HG03571 (cell line): ENCODE data around the gene GPATCH2.
"Not testable (repeated sequence)": the region's sequence is repeated elsewhere in the genome, so short reads cannot be mapped to it uniquely, and the experiment has no call there.

Experiments
- ATAC-seq: cut with Tn5 transposase; IDR thresholded peaks from one replicate; pipeline ENCODE4 v1.9.1; 2021; ENCODE audit not compliant: unreplicated experiment

GPATCH2 gene

DNA sequence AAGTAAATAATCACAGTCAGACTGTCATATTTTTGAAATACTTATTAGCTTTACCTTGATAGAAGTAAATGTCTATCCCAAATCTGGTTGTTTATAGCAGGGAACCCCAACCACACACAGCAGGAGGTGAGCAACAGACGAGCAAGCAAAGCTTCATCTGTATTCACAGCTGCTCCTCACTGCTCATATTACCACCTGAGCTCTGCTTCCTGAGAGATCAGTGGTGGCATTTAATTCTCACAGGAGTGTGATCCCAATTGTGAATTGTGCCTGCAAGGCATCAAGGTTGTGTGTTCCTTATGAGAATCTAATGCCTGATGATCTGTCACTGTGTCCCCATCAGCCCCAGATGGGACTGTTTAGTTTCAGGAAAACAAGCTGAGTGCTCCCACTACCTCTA is 104.3 kb downstream of the GPATCH2 start:
- ATAC-seq, result no peak

DNA sequence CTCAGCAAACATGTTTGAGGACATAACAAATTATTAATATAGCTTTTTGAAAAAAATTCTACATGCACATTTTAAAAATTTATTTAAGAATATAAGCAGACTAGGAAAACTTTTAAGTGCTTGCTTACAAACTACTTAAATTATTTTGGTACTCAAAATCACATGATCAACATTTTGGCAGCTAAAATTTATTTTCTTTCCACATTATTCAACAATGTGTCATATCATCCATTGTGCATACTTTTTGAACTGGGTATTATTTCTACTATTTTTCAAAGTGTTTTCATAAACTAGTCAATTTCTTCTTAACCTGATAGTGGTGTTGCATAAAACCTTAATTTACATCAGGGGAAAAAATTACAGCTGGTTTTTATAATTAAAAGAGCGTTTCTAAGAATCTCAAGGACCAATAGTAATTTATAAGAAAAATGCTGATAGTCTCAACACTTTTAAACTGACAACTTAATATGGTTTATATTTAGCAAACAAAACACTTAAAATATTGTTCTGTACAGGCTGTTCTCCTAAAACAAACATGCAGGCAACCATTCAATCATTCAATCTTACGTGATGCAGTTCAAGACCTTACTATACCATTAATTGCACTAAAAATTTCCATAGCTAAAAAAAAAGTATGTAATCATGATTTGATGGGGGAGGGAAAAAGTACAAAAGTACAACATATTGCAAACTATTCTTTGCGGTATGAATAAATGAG is 105.0 kb downstream of the GPATCH2 start:
- no peak for ATAC-seq

DNA sequence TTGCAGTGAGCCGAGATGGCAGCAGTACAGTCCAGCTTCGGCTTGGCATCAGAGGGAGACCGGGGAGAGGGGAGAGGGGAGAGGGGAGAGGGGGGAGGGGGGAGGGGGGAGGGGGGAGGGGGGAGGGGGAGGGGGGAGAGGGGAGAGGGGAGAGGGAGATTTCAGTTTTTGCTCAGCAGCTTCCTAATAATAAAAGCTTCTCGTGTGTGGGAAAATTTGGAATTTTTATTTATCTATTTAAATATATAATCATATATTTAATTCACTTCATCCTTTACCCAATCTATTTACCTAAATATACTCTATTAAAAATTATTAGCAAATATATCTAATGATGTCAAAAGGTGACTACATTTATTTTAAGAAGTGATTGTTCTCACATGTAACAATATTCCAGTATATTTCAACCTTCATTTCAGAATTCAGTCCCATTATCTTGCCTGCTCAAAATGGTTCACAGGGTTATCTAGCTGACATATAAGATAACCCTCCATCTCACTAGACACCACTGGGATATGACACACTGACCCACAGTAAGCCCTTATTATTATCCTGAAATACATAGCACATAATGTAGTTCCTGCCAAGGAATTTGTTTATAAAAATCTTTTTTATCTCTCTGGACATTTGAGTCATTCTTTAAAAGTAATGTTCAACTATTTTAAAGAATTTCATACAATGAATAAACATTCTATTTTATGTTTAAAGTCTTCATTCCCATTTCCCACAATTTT is 105.9 kb downstream of the GPATCH2 start:
- ATAC-seq, result no peak

DNA sequence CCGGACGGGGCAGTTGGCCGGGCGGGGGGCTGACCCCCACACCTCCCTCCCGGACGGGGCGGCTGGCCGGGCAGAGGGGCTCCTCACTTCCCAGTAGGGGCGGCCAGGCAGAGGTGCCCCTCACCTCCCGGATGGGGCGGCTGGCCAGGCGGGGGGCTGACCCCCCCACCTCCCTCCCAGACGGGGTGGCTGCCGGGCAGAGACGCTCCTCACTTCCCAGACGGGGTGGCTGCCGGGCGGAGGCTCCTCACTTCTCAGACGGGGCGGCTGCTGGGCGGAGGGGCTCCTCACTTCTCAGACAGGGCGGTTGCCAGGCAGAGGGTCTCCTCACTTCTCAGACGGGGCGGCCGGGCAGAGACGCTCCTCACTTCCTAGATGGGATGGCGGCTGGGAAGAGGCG is 107.0 kb downstream of the GPATCH2 start:
- not testable (repeated sequence) for ATAC-seq

GRCh38 chr1:217522277-217522676 is 108.6 kb downstream of the GPATCH2 start:
- no peak for ATAC-seq

DNA sequence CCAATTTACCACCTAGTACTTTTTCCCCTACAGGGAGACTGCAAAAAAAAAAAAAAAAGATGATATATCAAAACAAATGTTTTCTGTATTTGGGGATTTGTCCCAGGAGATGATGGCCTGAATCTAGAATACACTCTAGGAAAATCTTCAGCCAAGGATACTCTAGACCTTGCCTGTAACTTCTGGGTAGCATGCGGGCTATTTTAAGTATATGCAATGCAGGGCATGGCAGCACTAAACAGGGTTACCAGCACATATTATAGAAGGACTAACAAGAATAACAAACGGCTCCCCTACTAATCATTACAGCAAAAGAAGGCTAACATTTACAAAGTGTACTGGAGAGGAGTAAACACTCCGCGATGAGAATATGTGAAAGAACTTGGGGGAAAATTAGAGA is 109.6 kb downstream of the GPATCH2 start:
- ATAC-seq, result no peak

GRCh38 chr1:217506878-217507277 is 124.0 kb downstream of the GPATCH2 start:
- ATAC-seq, result no peak

DNA sequence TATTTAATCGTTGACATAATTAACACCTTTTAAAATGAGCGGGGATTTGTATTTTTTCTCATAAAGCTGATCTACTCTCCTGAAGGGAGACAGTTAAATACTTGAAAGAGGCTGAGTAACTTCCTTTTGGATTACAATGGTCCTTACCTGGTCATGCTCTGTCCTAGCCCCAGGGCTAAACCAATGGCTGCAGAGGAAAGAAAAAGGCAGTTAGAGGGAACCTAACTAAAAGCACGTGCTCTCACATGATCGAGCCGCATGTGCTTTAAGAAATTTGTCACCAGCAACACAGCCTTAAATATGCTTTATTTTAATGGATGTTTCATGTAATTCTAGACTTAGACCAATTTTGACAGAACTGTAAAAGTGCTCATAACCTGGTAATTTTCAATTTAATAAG is 132.7 kb downstream of the GPATCH2 start:
- no peak for ATAC-seq

- peak; percentile 96 for ATAC-seq
These were observed 135.6 kb downstream of the GPATCH2 start for GRCh38 chr1:217495249-217495648.

- ATAC-seq, result peak; percentile 57
These were observed 136.1 kb downstream of the GPATCH2 start for GRCh38 chr1:217494767-217495166.

DNA sequence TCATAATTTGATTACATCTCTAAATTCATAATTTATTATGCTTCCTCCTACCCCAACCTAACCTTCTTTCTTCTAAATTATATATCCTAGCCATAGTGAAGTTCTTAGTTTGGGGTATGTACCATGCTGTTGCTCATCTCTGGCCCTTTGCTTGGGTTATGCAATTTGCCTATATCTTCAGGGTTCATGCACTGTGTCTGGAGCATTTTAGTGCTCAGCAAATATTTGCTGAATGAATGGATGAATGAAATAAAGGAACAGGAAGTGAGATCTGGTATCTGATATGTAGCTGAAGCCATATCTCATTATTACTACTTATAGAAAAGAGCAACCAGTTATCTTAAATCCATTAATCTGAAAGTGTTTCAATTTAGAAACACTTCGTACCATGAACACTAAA is 137.6 kb downstream of the GPATCH2 start:
- ATAC-seq, result no peak

DNA sequence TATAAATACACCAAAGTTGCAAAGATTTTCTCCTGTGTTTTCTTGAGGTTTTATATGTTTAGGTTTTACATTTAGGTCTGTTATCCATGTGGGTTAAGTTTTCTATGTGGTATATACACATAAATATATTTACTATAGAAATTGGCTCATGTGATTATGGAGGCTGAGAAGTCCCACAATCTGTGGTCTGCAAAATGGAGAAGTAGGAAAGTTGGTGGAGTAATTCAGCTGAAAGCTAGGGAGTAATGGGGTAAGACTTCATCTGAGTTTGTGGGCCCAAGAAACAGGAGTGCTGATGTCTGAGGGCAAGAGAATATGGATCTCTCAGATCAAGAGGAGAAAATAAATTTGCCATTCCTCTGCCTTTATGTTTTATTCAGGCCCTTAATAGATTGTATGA is 146.0 kb downstream of the GPATCH2 start:
- ATAC-seq, result no peak

DNA sequence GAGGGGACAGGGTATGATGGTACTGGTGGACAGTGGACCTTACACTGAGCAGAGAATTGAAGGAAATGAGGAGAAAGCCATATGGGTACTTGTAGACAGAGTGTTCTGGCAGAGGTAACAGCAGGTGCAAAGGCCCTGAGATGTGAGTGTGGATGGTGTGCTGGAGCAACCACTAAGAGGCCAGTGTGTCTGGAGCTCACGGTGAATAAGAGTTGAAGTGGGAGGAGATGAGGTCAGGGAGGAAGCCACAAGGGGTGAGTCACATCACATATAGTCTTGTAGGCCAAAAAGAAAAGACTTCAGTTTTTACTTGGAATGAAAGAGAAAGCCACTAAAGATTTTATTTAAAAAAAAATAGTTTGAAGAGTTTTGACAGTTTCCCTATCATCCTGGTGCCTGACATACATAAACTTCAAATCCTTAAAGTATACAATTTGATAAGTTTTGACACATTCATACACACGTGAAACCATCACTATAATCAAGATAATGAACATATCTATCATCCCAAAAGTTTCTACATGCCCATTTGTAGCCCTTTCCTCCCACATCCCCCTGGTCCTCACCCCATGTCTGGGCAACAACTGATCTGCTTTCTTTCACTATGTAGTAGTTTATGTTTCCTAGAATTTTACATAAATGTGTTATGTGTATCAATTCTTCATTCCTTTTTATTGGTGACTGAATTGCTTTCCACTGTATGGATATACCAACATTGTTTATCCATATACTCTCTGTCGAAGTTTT is 148.4 kb downstream of the GPATCH2 start:
- peak; percentile 94 for ATAC-seq

DNA sequence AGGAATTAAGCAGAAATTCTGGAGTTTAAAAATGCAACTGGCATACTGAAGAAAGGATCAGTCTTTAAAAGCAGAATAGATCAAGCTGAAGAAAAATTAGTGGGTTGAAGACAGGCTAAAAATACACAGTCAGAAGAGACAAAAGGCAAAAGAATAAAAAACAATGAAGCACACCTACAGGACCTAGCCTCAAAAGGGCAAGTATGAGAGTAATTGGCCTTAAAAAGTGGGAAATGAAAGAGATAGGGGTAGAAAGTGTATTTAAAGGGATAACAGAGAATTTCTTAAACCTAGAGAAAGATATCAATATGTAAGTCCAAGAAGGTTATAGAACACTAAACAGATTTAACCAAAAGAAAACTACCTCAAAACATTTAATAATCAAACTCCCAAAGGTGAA is 152.4 kb downstream of the GPATCH2 start:
- no peak for ATAC-seq

- ATAC-seq, result no peak
These were observed 158.0 kb downstream of the GPATCH2 start for GRCh38 chr1:217472915-217473314.

DNA sequence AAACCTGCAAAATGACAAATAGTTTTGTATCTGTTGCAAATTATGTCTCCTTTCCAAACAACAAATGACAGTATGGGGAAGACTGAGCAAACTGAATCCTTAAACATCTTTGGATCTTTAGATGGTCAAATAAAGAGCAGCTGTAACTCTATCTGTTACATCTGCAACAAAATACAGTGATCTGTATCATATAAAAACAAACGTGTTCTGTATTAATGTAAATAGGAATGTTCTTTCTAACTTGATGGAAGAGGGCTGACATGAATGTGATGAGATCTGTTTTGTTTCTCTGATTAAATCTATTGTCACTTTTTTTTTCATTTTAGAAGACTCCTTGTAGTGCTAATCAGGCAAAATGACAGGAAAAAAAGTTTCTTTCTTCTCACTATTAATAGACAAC is 159.5 kb downstream of the GPATCH2 start:
- ATAC-seq, result no peak

DNA sequence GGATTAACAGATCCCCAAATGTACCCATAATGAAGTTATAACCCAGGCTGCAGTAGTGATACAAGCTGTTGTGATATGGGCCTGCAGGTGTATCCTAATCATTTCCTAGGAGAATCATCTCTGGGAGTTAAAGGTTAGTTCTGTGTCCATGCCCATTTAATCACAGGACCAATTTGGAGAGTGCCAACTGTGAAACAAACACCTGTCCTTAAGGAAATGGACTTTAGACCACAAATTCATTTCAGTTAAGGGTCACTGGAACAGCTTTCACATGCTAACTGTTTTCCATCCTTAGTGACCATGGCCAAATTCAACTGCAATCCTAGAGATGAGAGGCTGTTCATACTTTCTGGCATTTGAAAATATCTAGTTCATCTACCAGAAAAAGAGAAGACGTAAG is 160.9 kb downstream of the GPATCH2 start:
- no peak for ATAC-seq

DNA sequence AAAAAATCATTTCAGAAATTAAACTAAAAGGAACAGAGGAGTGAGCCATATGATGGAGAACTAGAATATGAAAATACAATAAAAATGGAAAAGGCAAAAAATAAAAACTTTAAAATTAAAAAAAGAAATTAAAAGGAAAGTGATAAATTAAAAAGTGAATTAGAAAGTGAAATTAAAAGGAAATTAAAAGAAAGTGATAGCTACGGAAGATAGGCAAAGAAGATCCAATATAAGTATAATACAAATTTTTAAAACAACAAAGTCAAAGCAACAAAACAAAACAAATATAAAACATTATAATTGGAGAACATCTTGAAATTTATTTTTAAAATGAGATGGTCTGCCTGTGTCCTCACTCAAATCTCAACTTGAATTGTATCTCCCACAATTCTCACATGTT is 165.8 kb downstream of the GPATCH2 start:
- ATAC-seq, result no peak

- no peak for ATAC-seq
These were observed 168.2 kb downstream of the GPATCH2 start for GRCh38 chr1:217462666-217463065.

- no peak for ATAC-seq
These were observed 168.7 kb downstream of the GPATCH2 start for GRCh38 chr1:217462159-217462558.

DNA sequence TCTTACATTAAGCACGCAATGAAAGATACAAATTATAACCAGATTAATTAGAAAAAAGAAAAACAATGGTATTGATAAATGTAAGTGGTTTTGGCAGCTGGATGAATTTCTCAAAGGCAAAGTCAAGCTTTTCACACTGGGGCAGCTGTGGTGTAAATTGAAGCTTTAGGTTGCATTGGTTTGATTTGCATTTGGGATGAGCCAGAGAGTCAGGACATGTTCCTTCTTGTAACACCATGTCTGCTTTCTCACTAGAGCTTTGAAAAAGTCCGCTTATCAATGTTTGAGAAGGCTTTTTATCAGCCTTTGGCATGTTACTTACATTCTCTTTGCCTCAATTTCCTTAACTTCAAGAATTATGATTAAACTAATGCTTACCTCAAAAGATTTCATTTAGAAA is 173.9 kb downstream of the GPATCH2 start:
- no peak for ATAC-seq

GRCh38 chr1:217456261-217456660 is 174.6 kb downstream of the GPATCH2 start:
- no peak for ATAC-seq
